Smooth muscle cell of the brain vasculature (primary cell): ENCODE data around the gene BIN1.
"Not testable (repeated sequence)": the region's sequence is repeated elsewhere in the genome, so short reads cannot be mapped to it uniquely, and the experiment has no call there.

Experiments used
- DNase-seq: peaks from one replicate; pipeline ENCODE4 v3.0.0-alpha.2; 2012; ENCODE audit warnings: low read depth, low spot score

BIN1 gene

DNA sequence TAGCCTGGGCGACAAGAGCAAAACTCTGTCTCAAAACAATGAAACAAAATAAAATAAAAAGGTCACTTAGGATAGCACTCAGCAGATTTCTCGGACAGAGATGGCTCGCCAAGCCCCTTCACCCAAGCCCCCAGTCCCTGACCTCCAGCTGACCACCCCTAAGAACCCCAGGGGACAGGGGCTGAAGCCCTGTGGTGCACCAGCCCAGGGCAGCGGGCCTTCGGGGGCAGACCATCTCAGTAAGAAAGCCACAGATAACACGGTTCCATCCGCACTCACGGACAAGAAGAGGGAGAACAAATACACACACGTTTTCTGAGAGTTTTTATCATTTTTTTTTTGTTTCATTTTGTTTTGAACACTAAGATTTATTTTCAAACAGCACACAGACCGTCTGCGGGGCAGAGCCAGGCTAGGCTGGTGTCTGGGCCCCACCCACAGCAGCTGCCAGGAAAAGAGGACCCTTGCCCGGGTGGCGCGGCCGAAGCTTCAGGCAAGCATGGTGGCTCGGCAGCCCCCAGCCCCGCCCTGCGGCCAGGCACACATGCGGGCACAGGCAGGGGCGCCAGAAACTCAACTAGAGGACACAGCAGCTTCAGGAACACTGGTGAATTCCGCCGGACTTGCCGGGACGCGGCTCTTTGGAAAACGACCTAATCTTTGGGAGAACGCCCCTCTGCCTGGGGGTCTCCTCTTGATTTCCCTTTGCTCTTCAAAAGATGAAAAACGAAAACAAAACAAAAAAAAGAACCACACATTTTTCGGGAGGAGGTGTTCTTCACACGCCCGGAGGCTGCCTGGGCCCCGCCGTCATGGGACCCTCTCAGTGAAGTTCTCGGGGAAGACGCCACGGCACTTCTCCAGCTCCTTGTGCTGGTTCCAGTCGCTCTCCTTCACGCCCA, 59.0 kb downstream of the BIN1 start:
- DNase-seq = no peak

DNA sequence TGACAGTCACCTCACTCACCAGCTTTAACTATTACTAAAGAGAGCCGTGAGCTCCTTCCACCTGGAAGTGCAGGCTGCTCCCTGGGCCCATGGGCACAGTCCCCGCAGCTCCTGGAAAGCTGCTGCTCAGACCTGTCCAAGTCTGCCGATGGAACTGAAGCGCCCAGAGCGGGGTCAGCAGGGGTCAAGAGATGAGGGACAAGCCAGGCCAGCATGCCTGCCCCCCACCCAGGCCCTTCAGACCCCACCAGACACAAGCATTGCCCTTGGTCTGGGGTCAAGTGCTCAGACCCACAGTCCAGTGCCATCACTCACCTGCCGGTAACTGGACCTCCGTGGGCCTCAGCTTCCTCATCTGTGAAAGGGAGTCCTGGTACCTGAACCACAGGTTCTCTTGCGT, 59.9 kb downstream of the BIN1 start:
- no peak for DNase-seq

DNA sequence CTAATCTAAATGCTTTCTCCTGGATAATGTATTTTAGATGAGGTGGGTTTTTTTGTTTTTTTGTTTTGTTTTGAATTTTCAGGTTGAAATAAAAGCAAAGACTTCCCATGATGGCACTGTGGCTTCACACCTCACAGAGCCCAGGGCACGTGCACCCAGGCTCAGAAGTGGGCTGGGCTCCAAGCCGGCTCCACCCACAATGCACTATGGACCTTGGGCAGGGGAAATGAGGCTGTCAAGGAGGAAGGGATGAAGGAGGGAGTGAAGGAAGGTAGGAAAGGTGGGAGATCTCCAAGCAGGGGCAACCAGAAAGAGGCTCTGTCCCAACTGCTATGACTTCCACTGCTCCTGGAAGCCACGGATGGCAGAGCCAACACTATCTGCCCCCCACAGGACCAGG, 60.4 kb downstream of the BIN1 start:
- no peak for DNase-seq

DNA sequence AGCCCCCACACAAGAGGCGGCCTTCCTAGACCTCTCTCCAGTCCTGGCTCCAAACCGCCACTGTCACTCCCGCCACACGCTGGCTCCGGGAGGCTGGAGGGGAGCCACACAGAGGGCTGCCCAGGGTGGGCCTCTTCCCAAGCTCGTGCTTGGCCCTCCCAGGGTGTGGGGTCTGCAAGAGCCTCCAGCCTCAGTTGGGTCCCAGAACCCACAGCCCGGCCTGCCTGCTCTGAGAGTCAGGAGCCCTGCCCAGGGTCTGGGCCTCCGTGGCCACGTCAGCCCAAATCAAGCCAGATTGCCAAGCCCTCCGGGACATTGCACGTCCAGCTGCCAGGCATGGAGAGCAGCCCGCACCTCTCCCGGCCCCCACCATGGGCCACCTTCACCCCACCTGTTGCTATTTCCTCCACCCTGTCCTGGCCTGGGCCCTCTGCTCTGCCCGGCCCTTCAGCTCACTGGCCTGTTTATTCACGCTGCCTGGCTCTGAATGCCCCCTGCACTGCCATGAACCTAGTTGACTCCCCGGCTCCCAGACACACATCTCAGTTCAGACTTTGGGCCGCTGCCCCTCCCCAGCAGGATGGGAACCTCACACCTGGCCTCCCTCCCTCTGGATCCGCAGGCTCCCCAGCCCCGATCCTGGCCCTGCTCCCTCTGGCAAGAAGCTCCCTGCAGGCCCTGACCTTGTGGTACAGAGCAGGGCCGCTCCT, 61.0 kb downstream of the BIN1 start:
- no peak for DNase-seq

DNA sequence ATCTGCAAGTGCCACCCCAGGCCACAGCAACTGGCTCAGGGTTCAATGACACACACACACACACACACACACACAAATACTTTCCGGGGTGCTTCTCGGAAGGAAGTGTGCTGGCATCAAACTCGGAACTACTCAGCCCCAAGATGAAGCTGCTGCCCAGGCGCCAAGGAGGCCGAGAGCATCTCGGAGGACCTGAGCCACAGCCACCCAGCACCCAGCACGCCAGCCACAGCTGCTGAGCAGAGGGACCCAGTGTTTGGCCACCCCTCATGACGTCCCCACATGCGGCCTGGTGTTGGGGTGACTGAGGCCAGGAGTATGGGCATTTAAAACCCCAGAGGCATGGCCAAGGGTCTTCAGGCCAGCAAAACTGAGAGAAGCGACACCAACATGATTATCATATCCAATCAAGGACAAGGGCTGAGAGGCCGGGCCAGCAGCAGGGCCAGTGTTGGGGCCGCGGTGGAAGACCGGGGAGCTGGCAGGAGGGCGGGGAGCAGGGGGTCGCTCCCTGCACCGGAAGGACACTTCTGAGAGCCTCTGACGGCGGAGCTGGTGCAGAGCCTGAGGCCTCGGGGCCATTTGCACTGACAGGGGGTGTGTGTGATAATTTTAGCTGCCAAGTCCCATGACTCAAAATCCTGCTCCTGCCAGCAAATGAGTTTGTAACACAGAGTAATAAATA, 61.8 kb downstream of the BIN1 start:
- no peak for DNase-seq

DNA sequence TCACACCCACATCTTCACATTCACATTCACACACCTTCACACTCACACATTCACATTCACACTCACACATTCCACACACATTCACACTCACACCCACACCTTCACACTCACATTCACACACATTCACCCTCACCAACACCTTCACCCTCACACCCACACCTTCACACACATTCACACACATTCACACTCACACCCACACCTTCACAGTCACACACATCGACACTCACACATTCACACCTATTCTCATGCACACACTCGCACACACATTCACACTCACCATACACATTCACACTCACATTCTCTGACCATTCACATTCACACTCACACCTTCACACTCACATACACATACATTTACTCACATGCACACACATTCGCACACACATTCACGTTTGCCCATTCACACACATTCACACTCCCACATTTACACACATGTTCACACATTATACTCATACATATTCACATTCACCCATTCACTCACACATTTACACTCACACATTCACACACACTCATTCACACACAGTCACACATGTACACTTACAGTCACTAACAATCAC, 62.7 kb downstream of the BIN1 start:
- no peak for DNase-seq

DNA sequence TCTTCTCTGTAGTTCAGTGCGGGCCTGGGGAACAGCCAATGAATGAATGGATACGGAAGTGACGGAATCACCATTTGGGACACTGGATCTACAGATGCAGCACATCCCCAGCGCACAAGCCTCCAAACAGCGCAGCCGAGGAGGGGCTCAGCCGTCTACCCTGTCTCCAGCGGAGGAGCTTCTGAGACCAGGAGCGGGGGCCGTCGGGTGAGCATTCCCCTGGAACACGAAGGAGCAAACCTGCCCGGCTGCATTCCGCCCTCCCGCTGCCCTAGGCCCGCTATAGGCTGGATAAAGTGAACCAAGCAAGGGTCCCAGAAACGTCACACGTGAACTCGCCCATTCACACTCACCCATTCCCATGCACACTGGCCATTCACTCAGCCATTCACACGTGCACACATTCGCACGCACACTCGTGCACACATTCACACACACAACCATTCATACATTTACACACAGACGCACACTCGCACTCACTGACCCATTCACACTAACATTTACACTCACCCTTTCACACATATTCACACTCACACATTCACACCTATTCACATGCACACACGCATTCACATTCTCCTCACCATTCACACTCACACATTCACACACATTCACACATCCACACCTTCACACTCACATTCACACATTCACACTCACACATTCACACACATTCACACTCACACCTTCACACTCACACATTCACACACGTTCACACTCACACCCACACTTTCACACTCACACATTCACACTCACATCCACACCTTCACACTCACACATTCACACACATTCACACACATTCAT, 63.4 kb downstream of the BIN1 start:
- no peak for DNase-seq

DNA sequence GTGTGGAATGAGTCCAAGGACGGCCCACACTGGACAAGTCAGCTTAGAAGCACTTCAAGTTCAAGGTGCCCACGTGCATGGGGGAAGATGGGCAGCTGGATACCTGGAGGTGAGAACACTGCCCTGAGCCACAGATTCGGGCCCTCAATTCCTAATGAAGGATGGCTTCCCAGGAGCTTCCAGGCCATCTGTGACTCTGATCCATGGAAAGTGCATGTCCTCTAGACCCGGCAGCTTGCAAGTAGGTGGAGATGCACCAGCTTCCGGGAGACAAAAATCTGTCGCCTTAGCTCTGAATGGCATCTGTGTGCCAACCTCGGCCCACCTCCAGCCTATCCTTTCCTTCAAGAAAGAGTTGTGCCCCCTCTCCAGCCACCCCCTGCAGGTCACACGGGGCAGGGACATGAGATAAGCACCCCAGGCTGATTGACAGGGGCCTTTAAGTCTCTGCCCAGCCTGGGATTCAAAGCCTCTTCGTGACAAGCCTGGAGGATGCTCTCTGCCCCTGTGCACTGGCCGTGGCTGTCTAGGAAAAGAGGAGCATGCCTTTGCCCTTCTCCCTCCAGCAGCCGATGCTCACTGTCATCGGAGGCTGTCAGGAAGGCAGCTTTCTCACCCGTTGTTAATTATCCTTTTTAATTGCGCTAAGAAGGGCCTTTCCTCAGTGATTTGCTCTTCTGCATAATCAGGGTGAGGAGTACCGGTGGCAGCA, 65.5 kb downstream of the BIN1 start:
- DNase-seq = no peak

DNA sequence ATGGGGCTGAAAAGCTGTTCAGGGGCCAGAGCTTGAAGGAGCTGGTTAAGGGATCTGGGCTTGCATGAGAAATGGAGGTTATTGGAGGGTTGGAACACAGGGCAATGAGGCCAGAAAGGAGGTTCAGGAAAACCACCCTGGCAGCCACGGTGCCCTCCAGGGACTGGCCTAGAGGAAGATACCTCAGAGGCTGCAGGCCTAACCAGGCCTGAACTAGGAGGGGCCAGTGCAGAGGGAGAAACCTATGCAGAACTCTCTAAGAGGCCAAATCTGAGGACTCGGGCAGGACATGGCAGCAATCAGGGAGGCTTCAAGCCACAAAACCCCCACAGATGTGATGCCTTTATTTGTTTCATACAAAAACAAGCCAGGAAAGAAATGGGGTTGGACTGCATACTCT, 66.8 kb downstream of the BIN1 start:
- DNase-seq = no peak

DNA sequence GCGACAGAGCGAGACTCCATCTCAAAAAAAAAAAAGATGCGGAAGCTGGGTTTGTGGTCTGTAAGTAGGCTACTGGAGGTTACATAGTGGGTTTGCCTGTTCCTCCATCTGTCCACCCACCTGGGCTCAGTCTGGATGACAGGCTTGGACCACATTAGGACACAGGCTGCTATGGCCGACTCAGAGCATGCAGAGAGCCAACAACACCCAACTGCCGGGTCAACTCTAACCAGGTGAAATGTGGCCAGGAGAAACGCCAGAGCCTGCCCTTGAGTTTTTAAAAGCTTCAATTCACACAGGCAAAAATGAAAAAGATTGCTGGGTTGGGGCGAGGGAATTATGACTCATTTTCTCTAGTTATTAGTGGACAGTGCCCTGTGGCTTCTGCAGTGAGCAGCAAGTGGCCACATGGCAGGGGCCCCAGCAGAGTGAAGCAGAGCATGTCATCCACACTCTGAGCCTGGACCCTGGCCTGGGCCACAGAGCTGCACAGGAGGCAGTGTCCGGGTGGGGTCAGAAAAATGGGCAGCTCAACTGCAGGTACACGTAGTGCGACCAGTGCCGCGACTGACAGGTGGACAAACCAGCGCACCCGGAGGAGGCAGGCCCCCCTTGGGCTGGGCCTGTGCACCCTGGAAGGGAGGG, 67.4 kb downstream of the BIN1 start:
- DNase-seq = no peak

DNA sequence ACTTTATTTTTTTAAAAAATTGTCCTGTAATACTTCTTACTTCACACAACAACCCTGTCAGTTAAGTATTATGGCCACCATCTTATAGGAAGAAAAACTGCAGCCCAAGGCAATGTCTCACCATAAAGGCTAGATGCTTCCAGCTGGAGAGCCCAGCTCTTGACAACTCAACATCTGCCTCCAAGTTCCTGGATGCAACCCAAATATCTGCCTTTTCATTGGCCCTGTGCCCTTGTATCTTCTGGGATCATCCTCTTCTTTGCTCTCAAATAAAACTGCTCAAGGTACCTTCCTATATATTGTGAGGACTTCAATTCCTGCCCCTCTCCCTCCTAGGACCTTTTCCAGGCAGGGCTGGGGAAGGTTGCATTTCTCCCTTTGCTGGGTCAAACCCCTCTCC, 69.5 kb downstream of the BIN1 start:
- DNase-seq = no peak

DNA sequence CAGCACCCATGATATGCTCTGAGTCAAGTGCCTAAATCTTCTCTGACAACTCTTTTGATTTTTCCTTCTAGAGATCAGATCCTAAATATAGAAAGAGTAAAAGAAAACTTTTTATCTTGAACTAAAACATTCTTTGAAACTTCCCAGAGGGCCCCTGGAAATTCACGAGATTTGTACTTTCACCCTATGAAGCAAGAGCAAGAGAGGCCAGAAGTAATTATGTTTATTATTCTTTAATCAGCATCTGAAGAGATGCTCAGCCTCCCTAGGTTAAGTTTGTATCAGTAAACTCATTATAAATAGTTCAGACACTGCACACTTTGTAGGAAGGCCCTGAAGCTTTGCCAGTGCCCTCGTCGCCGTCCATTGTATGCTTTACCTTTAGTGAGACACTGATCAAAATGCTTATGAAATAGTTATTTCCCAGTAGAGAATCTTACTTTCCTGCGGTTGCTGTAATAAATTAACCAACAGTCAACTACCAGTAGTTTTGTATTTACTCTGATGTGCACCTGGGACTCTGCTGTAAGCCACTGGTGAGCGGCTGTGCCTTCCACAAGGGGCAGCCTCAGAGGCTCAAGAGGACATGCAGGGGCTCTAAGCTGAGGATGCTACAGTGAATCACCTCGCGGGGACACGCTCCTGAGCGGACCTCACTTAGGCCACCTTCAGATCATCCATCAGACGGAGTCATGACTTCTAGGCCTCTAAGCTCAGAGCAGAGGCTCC, 71.9 kb downstream of the BIN1 start:
- DNase-seq = no peak

DNA sequence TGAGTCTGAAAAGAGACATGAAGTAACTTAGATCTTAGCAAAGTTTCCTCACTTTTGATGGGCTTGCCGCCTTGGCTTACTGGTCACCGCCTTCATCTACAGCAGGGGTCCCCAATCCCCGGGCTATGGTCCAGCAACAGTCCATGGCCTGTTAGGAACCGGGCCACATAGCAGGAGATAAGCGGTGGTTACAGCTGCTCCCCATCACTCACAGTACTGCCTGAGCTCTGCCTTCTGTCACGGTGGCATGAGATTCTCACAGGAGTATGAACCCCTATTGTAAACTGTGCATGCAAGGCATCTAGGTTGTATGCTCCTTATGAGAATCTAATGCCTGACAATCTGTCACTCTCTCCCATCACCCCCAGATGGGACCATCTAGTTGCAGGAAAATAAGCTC, 72.9 kb downstream of the BIN1 start:
- no peak for DNase-seq

DNA sequence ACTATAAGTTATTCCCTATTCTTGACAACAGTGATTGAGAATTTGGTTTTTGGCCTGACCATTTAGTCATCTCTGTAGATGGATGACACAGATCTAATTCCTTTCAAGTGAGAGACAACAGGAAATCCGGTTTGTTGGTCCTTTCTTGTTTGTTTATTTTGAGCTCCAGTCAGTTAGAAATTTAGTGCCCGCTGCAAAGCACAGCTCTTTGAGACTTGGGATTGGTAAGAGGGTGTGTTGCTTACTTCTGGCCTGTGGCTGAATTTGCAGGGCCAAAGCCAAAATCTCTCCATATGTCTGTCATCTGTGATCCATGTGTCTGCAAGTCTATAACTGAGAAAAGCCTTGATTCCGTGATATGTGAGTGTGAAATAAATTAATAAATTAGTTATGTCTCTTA, 74.3 kb downstream of the BIN1 start:
- DNase-seq = no peak

DNA sequence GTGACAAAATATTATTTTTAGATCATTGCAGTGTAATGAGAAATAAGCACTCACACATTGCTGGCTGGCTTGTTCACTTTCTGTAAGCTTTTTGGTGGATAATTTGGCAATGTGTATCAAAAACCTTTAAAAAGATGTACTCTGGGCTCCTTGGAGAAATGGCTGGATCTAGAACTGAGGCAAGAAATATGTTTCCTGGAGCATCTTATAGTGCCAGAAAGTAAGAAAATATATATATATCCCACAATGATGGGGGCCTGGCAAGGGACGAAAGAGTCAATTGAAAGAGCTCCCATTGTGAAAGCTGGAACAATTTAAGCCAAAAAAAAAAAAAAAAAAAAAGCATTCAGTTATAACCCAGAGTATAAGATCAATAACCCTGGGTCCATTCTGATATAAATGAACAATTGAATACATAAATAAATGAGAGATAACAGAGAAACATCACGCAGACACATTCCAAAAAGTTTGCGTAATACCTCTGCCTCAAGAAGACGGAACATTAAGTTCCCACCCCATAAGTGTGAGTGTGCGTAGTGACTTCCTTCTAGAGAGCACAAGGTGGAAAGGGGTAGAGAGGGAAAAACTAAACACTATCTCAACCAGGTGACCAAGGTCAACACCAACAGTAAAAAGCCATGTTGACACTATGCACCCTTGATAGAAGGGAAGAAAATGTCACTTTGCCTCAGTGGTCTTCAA, 77.5 kb downstream of the BIN1 start:
- DNase-seq = no peak

DNA sequence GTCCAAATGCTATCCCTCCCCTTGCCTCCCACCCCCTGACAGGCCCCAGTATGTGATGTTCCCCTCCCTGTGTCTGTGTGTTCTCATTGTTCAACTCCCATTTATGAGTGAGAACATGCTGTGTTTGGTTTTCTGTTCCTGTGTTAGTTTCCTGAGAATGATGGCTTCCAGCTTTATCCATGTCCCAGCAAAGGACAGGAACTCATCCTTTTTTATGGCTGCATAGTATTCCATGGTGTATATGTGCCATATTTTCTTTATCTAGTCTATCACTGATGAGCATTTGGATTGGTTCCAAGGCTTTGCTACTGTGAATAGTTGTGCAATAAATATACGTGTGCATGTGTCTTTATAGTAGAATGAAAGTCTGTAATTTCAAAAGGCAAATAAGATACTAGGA, 78.2 kb downstream of the BIN1 start:
- DNase-seq = not testable (repeated sequence)

DNA sequence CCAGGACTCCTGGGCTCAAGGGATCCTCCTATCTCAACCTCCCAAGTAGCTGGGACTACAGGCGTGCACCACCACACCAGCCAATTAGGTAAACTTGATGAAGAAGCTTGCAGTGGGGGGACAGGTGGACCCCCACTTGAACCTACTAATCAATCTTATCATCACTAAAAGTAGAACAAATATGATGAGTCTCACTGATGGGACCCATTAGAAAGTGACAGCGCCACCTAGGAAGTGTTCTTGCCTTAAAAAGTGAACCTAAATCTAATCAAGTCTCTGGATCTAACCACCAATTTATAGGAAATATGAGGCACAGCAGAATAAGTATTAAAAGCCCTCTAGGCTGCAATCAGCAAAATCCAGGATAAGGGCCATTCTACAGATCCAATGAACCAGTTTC, 79.2 kb downstream of the BIN1 start:
- no peak for DNase-seq

DNA sequence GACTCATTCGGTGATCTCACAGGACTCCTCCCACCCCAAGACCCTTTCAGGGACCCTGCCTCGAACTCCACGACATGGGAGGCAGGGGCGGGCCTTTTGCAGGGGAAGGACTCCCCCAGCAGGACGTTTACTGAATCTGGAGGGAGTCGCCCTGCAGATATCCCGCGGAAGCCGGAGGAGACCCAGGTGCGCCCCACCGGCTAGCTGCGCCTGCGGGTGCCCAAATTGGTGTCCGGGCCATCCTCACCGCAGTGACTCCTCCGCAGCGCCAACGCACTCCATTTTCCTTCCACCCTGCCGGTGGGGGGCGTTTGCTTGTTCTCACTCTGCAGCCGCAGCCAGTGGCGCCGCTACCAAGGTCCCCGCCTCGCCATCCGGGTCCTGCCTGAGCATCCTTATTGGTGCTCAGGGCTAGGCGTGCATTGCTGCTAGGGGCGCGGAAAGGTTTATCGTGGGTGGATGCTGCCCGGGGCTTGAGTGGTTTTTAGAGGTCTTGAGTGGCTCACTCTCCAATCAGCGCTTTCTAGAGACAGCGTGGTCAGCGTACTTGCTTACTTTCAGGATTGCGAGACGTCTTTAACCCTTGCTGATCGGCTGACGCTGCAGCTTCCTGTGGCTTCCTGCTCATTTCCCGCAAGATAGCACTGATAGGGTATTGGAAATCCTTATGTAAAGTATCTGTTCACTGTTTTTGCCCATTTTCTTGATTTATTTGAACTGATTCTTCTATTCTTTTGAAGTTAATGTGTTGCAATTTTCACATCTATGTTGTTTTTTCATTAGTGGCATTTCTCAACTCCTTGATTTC, 81.4 kb downstream of the BIN1 start:
- no peak for DNase-seq
